Activated T-cell treated with anti-CD3 and anti-CD28 coated beads for 4 hours (primary cell): ENCODE results near the gene MFSD11.
"Not testable (repeated sequence)": the region's sequence is repeated elsewhere in the genome, so short reads cannot be mapped to it uniquely, and the experiment has no call there.

Source experiments
- DNase-seq: peaks from one replicate; pipeline ENCODE4 v3.0.0-alpha.2; 2020

MFSD11 gene

DNA sequence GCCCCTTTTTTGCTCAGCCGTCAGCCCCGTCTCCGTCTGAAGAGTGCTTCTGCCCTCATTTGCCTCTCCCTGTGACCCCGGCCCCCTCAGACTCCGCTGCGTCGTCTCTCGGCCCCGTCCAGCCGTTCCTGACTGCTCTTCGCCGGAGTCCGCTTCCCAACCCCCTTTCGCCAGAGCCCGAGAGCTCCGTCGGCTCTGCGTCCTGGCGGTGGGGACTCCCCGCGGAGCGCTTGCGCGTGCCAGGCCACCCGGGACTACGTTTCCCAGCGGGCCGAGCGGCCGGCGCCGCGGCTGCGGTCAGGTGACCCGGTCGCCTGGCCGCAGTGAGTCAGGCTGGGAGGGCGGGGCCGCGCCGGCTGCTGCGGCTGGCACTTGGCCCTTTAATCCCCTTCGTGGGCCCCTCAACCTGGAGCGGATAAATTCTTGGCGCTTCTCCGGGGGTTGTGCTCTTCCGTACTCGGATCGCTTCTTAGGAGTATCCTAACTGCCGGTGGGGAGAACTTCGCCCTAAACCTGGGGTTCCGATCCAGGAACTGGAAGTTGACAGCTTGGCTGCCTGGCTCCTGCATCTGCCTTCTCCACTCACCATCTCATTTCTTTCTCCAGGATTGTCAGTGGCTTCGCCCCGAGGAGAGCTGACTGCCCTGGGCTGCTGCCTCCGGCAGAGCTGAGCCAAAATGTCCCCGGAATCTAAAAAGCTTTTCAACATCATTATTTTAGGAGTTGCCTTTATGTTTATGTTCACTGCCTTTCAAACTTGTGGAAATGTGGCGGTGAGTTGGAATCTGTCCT is at the start of gene MFSD11:
Gene MFSD11 (plus strand): TSS at position 444 of the 792 bp plus-strand sequence. CDS start 234 bp downstream, at position 678.
- peak; percentile 77 for DNase-seq

DNA sequence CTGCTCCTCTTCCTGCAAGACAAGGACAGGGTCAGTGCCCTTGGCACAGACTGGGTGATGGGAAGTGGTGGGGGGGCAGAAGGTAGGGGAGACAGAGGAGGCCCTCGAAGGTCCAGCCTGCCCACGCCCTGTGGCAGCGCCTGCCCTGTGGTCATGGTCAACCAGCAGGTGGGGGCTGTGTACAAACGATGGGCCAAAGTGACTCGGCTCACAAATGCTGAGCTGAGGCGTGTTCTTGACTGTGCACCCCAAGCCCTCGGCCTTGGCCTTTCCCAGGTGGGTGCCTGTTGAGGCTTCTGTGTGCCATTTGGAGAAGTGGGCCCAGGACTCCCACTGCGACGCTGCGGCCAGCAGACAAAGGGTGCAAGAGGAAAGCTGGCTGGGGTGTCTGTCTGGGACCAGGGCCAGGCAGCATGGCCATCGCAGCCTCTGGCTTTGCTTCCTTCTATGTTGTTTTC is 49.7 kb upstream of the MFSD11 start:
- no peak for DNase-seq

DNA sequence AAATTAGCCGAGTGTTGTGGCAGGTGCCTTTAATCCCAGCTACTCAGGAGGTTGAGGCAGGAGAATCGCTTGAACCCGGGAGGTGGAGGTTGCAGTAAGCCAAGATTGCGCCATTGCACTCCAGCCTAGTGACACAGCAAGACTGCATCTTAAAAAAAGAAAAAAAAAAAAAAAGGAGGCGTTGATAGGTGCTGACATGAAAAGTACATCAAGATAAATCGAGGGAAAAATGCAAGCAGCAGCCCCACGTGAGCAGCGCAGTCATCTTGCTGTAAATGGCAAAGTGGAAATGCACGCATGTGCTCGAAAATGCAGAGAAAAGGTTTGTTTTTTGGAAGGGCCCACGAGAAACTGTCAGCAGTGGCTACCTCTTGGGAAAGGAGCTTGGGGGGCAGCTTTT is 48.1 kb upstream of the MFSD11 start:
- no peak for DNase-seq

GRCh38 chr17:76690596-76691280 is 47.2 kb upstream of the MFSD11 start:
- DNase-seq: no peak

DNA sequence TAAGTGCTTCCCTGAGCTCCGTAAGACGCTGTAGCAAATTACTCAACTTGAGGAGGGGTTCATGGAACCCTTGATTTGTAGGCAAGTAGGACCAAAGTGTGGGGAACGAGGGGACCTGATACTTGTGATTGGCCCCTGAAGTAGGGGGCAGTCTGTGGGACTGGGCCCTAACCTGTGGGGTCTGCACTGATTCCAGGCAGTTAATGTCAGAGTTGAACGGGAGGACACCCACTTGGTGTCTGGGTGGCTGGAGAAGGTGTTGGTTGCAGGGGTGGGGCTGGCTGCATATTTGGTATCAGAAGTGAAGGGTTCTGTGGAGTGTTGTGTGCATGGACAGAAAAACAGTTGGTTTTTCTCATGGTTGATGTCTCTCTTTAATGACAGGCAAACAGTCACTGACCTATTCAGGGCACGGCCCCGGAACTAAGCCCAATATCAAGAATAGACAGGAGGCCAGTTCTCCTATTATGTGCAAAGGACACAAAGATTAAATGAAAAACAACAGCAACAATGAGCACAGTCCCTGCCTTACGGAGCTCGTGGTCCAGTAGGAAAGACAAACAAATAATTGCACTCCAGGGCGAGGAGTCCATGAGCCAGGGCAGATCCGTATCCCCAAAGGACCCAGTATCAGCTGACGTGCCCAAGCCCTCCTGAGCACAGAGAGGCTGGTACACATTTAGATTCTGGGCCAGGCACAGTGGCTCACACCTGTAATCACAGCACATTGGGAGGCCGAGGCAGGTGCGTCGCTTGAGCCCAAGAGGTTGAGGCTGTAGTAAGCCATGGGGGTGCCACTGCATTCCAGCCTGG is 46.3 kb upstream of the MFSD11 start:
- DNase-seq: no peak

GRCh38 chr17:76695059-76695831 is 42.7 kb upstream of the MFSD11 start:
- DNase-seq: no peak

DNA sequence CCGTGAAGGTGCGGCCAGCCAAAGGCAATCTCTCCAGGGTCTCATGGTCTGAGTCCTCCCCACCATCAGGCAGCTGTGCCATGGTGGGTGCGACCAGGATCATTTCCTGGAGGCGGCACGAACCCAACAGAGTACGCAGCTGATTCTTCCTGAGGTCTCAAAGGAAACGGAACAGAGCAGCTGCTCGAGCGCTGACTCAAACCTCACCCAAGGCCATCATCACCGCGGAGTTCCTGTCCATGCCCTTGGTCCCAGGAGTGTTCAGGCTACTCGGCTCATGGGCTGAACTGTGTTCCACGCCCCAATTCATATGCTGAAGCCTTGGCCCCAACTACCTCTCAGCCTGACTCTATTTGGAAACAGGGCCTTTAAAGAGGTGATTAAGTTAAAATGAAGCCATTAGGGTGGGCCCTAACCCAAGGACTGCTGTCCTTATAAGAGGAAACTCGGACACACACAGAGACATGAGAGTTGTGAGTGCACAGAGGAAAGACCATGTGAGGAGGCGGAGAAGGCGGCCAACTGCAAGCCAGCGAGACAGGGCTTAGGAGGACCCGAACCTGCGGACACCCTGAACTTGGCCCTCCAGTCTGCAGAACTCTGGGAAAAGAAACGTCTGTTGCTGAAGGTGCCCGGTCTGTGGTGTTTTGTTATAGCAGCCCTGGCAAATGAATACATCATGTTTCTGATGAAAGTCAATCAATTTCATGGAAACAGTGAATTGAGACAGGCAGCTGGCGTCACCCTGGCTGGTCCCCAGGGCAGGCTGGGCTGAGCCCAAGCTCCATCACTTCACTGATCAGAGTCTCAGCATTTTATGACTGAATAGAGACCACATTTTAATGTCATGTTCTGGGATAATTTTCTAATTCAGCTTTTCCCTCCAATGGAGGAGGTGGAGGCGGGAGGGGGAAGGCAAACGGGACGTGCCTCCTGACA is 40.9 kb upstream of the MFSD11 start:
- DNase-seq: no peak

- DNase-seq: no peak
Measured at GRCh38 chr17:76697702-76698465, 40.0 kb upstream of the MFSD11 start.

GRCh38 chr17:76698466-76698977 is 39.4 kb upstream of the MFSD11 start:
- DNase-seq: not testable (repeated sequence)

GRCh38 chr17:76700270-76700616 is 37.7 kb upstream of the MFSD11 start:
- no peak for DNase-seq

- no peak for DNase-seq
Measured at GRCh38 chr17:76700617-76701470, 37.1 kb upstream of the MFSD11 start.

DNA sequence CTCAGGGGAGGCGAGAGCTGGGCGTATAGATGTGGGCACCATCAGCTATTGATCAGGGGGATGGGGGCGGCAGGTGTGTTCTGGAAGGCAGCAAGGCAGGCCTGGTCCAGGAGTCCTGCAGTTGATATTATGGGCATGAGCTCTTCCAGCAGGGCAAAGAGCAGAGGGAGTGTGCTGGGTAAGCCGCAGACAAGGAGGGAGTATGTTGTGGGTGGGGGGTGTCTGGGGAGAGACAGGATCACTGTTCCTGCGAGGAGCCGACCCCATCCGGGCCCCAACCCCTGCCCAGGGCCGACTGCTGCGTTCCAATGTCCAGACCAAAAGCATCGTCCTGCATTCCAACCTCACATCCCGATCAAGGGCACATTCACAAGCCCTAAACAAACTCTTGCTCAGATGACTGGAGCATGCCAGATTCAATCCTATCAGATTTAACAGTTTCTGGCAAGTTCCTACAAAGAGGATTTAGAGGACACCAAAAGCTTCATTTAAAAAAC is 36.4 kb upstream of the MFSD11 start:
- no peak for DNase-seq

DNA sequence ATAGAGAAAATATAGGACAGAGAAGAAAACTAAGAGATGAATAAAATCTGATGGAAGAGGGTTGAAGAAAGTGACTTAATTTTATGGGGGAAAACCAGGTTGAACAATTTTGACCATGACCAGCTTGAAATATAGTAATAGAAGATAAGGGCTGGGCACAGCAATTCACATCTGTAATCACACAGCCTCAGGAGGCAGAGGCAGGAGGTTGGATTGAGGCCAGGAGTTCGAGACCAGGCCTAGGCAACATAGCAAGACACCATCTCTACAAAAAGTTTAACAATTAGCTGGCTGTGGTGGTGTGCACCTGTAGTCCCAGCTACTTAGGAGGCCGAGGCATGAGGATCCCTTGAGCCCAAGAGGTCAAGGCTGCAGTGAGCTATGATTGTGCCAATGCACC is 35.8 kb upstream of the MFSD11 start:
- DNase-seq: no peak

DNA sequence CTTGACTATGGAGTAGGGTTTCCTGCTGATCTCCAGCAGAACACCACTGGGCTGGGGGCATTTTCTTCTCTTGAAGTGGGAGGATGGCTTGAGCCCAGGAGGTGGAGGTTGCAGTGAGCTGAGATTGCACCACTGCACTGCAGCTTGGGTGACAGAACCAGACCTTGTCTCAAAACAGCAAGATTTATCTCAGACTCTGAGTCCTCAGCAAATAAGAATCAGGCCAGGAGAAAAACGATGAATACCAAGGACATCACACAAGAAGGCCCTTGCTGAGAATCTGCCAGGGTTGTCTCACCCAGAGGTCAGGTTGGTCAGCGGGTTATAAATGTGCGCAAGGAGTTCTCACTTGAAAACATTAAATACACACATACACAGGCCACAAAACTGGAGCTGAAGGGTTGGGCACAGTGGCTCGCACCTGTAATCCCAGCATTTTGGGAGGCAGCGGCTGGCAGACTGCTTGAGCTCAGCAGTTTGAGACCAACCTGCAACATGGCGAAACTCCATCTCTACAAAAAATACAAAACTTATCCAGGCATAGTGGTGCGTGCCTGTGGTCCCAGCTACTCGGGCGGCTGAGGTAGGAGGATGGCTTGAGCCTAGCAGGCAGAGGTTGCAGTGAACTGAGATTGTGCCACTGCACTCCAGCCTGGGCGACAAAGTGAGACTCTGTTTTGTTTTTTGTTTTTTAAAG is 34.8 kb upstream of the MFSD11 start:
- DNase-seq: no peak

DNA sequence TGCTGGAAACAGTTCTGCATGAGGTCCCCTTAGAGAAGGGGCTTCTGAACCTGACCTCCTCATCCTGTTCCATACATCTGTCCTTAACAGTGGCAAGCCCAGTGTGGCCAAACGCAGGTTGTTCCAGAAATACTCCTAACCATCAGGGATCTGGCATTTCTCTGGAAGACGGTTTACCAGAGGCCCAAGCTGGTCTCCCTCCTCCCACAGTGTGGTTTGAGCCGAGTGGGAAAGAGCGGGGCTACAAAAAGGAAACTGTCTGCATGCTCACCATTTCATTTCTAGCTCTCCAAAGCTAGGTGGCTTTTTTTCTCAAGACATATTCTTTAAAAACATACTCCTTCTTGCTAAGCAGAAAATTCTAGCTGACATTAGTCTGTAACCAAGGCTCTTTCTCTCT is 33.1 kb upstream of the MFSD11 start:
- no peak for DNase-seq

DNA sequence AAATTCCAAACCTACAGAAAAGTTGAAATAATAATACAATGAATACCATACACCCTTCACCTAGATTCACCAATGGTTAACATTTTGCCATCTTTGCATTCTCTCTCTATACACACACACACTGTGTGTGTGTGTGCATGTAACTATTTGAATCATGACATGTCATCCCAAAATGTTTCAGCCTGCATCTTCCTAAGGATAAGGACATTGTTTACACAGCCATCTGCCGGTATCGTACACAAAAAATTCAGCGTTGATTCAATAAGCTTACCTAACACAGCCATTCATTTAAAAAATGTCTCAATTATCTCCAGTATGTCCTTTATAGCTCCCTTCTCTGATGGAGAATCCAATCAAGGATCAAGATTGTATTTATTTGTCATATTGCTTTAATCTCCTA is 31.1 kb upstream of the MFSD11 start:
- no peak for DNase-seq

DNA sequence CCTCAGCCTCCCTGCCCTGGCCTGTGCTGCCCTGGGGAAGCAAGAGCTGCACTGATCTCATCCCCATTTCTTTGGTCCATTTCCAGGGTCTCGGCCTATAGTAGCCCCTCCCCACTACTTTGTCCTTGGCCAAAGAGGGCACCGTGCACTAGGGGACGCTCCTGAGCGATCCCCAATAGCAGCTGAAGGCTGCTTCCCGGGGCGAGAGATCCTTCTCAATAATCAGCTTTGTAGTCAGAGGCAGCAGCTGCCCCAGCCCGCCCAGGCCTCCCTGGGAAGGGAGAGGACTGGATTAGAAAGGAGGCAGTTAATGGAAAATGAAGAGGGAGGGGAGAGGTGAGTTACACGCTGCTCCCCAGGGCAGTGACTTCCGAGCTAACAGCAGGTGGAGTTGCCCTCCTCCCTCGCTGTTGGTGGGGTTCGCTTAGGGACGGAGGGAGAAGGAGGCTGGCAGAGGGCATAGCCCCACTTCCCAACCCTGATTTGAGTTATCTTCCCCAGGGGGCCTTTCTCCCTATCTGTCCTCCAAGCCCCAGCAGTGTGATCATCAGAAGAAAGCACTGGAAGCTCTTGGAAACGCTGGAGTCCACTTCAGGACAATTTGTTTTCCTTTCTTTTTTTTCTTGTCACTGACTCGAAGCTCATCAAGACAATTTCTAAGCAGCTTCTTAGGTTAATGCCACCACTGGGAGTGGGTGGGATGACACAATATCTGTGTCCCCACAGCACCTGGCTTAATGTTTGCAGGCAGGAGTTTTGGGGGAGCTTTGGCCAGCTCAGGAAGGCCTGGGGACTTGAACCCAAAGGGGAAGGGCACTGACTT is 29.7 kb upstream of the MFSD11 start:
- no peak for DNase-seq
